HepG2 (cell line): ENCODE data around the gene PRMT7.

ENCODE experiments used
- ARID3A ChIP-seq: IDR thresholded peaks from 2 replicates; pipeline ENCODE4 v1.6.1; 2012; ENCODE audit warnings: low read depth, low read length, improper control_type of control experiment
- ATF1 ChIP-seq: IDR thresholded peaks from 2 replicates; pipeline ENCODE4 v1.6.1; 2016; ENCODE audit warnings: mild to moderate bottlenecking, control low read depth
- BCLAF1 ChIP-seq: fragments of 450-650 bp; IDR thresholded peaks from 2 replicates; pipeline ENCODE4 v1.6.1; 2017; ENCODE audit warnings: mild to moderate bottlenecking
- FUBP1 ChIP-seq: sonication (generic); formaldehyde crosslinking; IDR thresholded peaks from 2 replicates; pipeline ENCODE4 v1.5.1; 2020; ENCODE audit warnings: missing genetic modification reagents, mild to moderate bottlenecking, borderline replicate concordance
- HIVEP1 ChIP-seq: sonication (generic); formaldehyde crosslinking; IDR thresholded peaks from 2 replicates; pipeline ENCODE4 v1.4.0; 2020; ENCODE audit warnings: mild to moderate bottlenecking, missing genetic modification reagents
- JUN ChIP-seq: sonication (generic); formaldehyde crosslinking; IDR thresholded peaks from 2 replicates; pipeline ENCODE4 v1.4.0; 2020; ENCODE audit warnings: mild to moderate bottlenecking, missing genetic modification reagents
- POLR2A ChIP-seq, 2 experiments: IDR thresholded peaks; 2 replicates each; pipeline ENCODE4 v1.6.1; 2011; ENCODE audit warnings: low read depth in 2 of 2, low read length in 2 of 2, mild to moderate bottlenecking in 1 of 2, moderate library complexity in 1 of 2; ENCODE audit not compliant: insufficient read depth in 1 of 2
- ZNF207 ChIP-seq: fragments of 450-650 bp; IDR thresholded peaks from 2 replicates; pipeline ENCODE4 v1.6.1; 2016; ENCODE audit warnings: antibody characterized with exemption, borderline replicate concordance
- ZNF292 ChIP-seq: sonication (generic); formaldehyde crosslinking; IDR thresholded peaks from 2 replicates; pipeline ENCODE4 v1.8.1; 2022; ENCODE audit warnings: mild to moderate bottlenecking, low read depth, missing genetic modification reagents, borderline replicate concordance
- ZNF720 ChIP-seq: sonication (generic); formaldehyde crosslinking; IDR thresholded peaks from 2 replicates; pipeline ENCODE4 v1.4.0; 2020; ENCODE audit warnings: missing genetic modification reagents
- ZNF780A ChIP-seq: sonication (generic); formaldehyde crosslinking; IDR thresholded peaks from 2 replicates; pipeline ENCODE4 v1.8.0; 2022; ENCODE audit warnings: mild to moderate bottlenecking, missing genetic modification reagents, moderate library complexity
- TF ChIP-seq, protein P1 (sequence below): sonication (generic); formaldehyde crosslinking; IDR thresholded peaks from 2 replicates; pipeline ENCODE4 v1.5.0; 2020; ENCODE audit warnings: mild to moderate bottlenecking, missing genetic modification reagents, moderate library complexity
- TF ChIP-seq, protein P2 (sequence below), 2 experiments: sonication (generic) in 1 of 2; formaldehyde crosslinking in 1 of 2; IDR thresholded peaks; 2 replicates each; pipeline versions ENCODE4 v1.5.1 to v1.6.1; 2011 to 2020; ENCODE audit warnings: borderline replicate concordance in 1 of 2, low read depth in 1 of 2, low read length in 1 of 2, mild to moderate bottlenecking in 1 of 2, missing genetic modification reagents in 1 of 2, moderate library complexity in 1 of 2

DNA sequence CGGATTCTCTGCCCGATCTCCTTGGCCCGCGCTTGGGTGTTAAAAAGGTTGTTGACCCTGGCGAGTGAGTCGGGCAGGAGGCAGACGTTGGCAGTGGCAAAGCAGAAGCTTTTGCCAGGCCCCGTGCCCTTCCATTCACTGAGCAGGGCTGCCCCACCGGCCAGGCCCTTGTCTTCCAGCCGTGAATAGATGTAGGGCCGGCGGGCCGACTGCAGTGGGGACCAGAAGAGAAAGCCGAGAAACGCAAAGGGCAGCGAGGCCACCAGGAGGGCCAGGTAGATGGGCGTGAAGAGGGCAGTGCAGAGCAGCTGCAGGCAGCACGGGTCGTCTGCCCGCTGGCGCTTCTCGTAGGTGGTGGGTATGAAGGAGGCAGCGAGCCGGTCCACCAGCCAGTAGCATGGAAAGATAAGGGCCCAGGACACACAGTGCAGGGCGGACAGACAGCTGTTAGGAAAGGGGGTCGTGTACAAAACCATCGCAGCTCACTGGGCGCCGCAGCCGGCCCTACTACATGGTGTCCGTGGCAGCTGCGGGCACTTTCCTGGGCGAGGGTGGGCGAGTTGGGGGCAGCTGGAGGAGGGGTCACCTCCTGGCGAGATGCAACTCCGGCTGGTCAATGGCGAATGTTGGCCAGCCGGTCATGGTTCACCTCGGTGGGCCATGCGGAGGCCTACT lies 61.0 kb downstream of the PRMT7 start:
- no peak for TF ChIP-seq ATF1 (CRISPR knock-in tag)
- TF ChIP-seq FUBP1: no peak
- TF ChIP-seq, protein P1, sequence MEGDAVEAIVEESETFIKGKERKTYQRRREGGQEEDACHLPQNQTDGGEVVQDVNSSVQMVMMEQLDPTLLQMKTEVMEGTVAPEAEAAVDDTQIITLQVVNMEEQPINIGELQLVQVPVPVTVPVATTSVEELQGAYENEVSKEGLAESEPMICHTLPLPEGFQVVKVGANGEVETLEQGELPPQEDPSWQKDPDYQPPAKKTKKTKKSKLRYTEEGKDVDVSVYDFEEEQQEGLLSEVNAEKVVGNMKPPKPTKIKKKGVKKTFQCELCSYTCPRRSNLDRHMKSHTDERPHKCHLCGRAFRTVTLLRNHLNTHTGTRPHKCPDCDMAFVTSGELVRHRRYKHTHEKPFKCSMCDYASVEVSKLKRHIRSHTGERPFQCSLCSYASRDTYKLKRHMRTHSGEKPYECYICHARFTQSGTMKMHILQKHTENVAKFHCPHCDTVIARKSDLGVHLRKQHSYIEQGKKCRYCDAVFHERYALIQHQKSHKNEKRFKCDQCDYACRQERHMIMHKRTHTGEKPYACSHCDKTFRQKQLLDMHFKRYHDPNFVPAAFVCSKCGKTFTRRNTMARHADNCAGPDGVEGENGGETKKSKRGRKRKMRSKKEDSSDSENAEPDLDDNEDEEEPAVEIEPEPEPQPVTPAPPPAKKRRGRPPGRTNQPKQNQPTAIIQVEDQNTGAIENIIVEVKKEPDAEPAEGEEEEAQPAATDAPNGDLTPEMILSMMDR: no peak
- no peak for TF ChIP-seq ZNF207
- TF ChIP-seq HIVEP1 (CRISPR knock-in tag): no peak
- no peak for TF ChIP-seq ZNF720 (CRISPR knock-in tag)
- no peak for TF ChIP-seq ARID3A
- TF ChIP-seq, protein P2, sequence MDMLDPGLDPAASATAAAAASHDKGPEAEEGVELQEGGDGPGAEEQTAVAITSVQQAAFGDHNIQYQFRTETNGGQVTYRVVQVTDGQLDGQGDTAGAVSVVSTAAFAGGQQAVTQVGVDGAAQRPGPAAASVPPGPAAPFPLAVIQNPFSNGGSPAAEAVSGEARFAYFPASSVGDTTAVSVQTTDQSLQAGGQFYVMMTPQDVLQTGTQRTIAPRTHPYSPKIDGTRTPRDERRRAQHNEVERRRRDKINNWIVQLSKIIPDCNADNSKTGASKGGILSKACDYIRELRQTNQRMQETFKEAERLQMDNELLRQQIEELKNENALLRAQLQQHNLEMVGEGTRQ (IDR thresholded peaks at IDR 0.05; ENCODE audit: low read depth, low read length): no peak
- TF ChIP-seq, protein P2 (CRISPR knock-in tag; IDR thresholded peaks at IDR 0.05; ENCODE audit: borderline replicate concordance): no peak
- no peak for TF ChIP-seq ZNF292 (CRISPR knock-in tag)
- TF ChIP-seq BCLAF1: no peak
- no peak for TF ChIP-seq POLR2A (IDR thresholded peaks at IDR 0.05; ENCODE audit: insufficient read depth in 1 of 2, low read depth in 2 of 2, low read length in 2 of 2)
- no peak for TF ChIP-seq JUN (CRISPR knock-in tag)
- TF ChIP-seq ZNF780A (CRISPR knock-in tag): no peak
